Measurements from ENCODE around the gene TXNRD3.

DNA sequence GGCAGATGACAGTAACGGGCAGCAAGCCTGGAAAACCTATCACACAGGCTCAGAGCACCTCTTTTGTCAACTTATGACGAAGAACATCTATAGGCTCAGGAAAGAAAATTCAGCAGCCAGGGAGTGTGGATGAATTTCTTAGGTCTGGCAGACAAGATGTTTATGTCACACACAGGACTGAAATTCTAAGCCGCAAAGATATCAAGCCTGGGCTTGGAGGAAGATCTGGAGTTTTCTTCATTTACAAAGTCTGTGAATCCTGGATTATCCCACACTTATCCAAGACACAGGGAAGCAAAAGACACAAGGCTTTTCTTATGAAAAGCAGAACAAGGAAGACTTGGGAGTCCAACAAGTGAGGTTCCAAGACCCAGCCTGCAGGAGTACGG lies 25.7 kb upstream of the TXNRD3 start:
- TF ChIP-seq, protein P1, sequence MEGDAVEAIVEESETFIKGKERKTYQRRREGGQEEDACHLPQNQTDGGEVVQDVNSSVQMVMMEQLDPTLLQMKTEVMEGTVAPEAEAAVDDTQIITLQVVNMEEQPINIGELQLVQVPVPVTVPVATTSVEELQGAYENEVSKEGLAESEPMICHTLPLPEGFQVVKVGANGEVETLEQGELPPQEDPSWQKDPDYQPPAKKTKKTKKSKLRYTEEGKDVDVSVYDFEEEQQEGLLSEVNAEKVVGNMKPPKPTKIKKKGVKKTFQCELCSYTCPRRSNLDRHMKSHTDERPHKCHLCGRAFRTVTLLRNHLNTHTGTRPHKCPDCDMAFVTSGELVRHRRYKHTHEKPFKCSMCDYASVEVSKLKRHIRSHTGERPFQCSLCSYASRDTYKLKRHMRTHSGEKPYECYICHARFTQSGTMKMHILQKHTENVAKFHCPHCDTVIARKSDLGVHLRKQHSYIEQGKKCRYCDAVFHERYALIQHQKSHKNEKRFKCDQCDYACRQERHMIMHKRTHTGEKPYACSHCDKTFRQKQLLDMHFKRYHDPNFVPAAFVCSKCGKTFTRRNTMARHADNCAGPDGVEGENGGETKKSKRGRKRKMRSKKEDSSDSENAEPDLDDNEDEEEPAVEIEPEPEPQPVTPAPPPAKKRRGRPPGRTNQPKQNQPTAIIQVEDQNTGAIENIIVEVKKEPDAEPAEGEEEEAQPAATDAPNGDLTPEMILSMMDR (IDR thresholded peaks at IDR 0.05): no peak
- no peak for TF ChIP-seq POLR2A (IDR thresholded peaks at IDR 0.05)

Data from Peyer's patch (tissue), 4 donors.